Embryonic facial prominence (tissue), 1 donor: ENCODE results near the gene CFAP299.
"Not testable (repeated sequence)": the region's sequence is repeated elsewhere in the genome, so short reads cannot be mapped to it uniquely, and the experiment has no call there.

Source experiments
- DNase-seq: peaks from one replicate; pipeline ENCODE4 v3.0.0-alpha.2; 2016; ENCODE audit errors: extremely low spot score

The CFAP299 gene

GRCh38 chr4:80331693-80332092 is 3.8 kb upstream of the CFAP299 start:
- no peak for DNase-seq

DNA sequence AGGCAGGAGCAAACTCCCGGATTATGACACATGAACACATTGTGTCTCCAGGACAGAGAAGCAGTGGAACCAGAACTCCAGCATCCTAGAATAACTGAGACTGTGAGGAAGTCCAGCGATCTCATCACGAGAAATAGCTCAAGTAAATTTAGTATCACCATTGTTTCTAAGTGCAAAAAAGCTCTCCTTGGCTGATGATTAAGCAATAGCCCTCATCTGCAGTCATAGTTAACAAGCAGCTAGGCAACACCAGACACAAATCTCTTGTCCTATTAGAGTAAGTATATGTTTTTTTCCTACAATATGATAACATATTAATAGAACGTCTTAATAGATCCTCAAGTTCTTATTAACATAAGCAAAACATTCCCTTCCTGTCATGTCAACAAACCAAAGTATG is 2.4 kb upstream of the CFAP299 start:
- DNase-seq = no peak

GRCh38 chr4:80334568-80334967 is 962 bp upstream of the CFAP299 start:
- DNase-seq = no peak

DNA sequence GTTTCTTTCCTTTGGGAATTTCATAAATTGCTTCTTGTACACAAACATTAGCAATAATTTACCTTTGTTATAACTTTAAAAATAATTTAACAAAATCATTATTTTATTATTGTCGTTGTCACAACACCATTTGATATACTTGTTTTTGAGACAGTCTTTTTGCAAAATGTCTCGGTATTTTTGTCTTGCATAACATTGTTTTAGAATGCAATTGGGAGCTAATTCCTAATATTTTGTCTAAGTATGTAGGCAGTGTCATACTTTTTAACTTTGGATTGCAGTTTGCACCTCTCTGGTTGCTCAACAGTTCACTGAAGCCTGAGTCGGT is 340 bp upstream of the CFAP299 start:
- no peak for DNase-seq

DNA sequence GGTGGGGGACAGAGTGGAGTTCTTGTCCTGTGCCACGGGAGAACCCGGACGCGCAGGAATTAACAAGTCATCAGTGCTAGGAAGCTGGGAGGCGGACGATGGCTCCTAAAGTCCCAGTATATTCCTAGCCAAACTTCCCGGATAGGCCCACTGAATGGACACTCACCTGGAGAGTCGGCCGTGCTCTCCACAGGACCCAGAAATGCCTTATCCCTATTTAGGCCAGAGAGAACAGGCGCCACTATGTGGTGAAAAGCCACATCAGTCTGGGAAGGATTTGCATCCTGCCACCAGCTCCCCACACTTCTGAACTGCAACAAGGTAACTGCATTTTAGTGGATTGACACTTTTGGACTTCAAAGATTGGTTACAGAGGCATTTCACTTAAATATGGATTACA is 1.1 kb downstream of the CFAP299 start:
- no peak for DNase-seq

- no peak for DNase-seq
Measured at GRCh38 chr4:80340036-80340435, 4.5 kb downstream of the CFAP299 start.

DNA sequence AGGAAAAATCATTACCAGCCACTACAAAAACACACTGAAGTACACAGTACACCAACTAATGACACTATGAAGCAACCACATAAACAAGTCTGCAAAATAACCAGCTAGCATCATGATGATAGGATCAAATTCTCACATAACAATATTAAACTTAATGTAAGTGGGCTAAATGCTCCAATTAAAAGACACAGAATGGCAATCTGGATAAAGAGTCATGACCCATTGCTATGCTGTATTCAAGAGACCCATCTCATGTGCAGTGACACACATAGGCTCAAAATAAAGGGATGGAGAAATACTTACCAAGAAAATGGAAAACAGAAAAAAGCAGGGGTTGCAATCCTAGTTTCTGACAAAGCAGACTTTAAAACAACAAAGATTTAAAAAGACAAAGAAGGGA is 7.2 kb downstream of the CFAP299 start:
- not testable (repeated sequence) for DNase-seq

DNA sequence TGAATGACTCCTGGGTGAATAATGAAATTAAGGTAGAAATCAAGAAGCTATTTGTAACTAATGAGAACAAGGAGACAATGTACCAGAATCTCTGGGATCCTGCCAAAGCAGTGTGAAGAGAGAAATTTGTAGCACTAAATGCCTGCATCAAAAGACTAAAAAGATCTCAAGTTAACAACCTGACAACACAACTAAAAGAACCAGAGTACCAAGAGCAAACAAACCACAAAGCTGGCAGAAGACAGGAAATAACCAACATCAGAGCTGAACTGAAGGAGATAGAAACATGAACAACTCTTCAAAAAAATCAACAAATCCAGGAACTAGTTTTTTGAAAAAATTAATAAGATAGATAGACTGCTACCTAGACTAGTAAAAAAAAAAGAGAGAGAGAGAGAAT is 8.4 kb downstream of the CFAP299 start:
- no peak for DNase-seq

GRCh38 chr4:80360084-80360483 is 24.6 kb downstream of the CFAP299 start:
- no peak for DNase-seq

- no peak for DNase-seq
Measured at GRCh38 chr4:80360900-80361299, 25.4 kb downstream of the CFAP299 start.

- peak; percentile 37 for DNase-seq
Measured at GRCh38 chr4:80361329-80361900, 25.9 kb downstream of the CFAP299 start.

DNA sequence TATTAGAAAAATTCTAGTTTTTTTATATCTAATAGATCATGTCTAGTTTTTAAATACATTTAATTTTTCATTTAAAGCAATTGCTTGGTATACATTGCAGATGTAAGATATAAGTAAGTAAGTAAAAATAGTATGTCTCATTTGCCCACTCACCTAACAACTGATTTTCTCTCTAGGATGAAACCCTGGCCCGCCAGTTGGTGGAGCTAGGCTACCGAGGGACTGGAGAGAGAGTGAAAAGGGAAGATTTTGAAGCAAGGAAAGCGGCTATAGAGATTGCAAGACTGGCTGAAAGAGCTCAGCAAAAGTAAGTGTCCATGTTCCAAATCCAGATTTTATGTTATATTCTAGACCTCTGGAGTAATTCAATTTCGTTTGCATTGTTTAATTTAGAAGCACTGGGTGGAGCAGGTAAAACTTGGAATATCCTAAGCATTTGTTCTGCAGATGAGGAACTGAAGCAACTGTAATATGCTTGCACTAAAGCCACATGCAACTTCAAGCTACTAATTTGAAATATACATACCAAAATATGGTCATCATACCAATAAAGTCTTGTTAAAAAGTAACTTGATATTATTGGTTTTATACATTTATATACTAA is 27.1 kb downstream of the CFAP299 start:
- DNase-seq = peak; percentile 16

DNA sequence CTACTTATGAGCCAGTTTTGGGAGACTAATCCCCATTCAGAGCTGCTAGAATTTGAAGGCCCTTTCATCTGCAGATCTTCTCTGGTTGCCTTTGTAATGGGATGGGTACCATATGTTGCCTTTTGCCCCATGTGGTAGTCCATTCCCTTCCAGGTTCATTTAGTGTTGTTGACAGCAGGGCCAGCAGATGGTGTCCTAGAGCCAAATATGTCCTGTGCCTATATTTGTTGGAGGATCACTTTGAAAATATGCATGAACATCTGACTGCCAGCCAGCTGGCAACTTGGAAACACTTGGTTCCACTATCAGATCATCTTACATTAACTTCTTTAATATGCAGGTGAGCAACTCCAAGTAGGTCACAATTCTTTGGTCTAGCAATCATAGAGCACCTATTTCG is 30.4 kb downstream of the CFAP299 start:
- peak; percentile 31 for DNase-seq

DNA sequence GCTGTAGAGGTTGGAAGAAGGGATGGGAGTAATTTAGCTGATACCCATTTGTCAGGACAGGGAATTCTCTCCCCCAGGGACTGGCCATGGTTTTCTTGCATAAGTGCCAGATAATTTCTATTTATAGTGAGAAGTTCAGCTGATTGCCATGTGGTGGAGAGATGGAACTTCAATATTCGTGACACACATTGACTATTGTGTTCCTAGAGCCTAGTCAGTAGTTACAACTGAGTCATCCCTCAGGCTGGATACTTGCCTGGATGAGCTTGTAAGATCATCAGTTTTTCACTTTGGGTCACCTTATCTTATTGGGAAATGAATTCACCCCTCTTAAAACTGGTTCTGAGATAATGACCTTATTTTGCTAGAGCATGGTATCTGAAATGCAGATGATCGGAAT is 32.2 kb downstream of the CFAP299 start:
- no peak for DNase-seq

GRCh38 chr4:80370635-80371034 is 35.1 kb downstream of the CFAP299 start:
- no peak for DNase-seq

DNA sequence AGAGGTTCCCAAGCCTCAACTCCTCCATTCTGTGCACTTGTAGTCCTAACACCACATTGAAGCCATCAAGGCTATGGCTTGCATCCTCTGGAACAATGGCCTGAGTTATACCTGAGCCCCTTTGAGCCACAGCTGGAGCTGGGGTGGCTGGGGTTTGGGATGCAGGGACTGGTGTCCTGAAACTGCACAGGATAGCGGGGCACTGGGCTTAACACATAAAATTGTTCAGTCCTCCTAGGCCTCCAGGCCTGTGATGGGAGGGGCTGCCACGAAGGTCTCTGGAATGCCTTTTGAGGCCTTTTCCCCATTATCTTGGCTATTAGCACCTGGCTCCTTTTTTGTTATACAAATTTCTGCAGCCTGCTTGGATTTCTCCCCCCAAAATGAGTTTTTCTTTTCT is 35.5 kb downstream of the CFAP299 start:
- DNase-seq = no peak

GRCh38 chr4:80374180-80374579 is 38.6 kb downstream of the CFAP299 start:
- no peak for DNase-seq

DNA sequence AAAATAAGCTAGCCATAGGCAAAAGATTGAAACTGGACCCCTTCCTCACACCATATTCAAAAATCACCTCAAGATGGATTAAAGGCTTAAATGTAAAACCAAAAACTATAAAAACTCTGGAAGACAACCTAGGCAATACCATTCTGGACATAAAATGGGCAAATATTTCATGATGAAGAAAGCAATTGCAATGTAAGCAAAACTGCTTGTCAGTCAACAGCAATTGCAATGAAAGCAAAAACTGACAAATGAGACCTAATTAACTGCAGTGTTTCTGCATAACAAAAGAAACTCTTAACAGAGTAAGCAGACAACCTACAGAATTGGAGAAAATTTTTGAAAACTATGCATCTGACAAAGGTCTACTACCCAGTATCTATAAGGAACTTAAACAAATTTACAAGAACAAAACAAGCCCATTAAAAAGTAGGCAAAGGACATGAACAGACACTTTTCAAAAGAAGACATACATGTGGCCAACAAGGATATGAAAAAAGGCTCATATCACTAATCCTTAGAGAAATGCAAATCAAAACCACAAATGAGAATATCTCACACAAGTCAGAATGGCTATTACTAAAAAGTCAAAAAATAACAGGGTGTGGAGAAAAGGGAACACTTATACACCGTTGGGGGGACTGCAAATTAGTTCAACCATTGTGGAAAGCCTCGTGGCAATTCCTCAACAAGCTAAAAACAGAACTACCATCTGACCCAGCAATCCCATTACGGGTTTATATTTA is 46.7 kb downstream of the CFAP299 start:
- DNase-seq = no peak

DNA sequence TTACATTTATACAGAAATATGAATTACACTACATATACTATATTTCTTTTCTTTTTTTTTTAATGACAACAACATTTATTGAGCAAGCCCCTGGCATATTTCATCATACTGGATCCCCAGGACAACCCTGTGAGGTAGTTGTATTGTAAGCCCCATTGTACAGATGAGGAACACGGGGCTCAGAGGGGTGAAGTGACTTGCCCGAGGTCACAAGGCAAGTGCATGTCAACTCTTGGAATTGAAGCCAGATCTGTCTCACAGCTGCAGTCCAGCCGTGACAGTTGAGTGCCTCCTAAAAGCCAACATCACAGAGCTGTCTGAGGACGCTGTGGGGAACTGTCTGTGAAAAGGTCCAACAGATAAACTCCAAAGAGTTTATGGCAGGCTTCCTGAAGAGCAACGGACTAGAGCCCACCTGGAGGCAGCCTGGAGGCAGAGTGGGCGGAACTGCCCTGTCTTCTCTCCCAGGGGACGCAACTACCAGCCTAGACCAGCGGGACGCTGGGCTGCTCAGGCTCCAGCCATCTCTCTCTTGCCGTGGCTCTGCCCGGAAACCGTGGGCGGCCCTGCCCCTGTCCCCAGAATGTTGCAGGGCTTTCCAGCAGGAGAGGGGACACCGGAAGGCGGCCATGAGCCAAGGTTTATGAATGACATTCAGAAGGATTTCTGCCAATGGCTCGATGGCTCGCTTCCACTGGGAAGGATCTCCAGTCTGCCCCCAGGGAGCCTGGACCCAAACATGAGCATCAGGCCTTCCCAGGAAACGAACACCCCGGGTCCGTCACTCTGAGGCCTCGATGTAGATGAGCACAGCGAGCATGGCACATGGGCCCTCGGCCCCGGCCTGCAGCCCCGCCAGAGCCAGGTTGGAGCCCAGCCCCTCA is 50.1 kb downstream of the CFAP299 start:
- DNase-seq = no peak

GRCh38 chr4:80386281-80386886 is 50.9 kb downstream of the CFAP299 start:
- DNase-seq = no peak

GRCh38 chr4:80387390-80388283 is 52.1 kb downstream of the CFAP299 start:
- DNase-seq = no peak
